Measurements from ENCODE around the gene BARX1. TPM values are rescaled to one million over a fixed set of nuclear protein-coding genes. Genes with fewer than 3 reads are reported as not detected.

Gene BARX1
- total and polyA plus RNA-seq, 7 donors, result 0.23 TPM; not detected in 6

GRCh38 chr9:93994545-93994944 lies 39.4 kb upstream of the BARX1 start:
- Histone ChIP-seq H3K9me3 (peaks cover 0 to 6% (median under 1%) of the 10 kb centered on the region in 4 donors), H3K4me3 (no peak overlapping the region), H3K36me3 (no peaks in the 10 kb centered on the region), H3K27me3 (no peaks in the 10 kb centered on the region), H3K4me1 (no peaks in the 10 kb centered on the region), H3K27ac (no peak overlapping the region)
- intact Hi-C loops (cut with DNase I), result no loop called here
- no peak for TF ChIP-seq EP300 (IDR thresholded peaks at IDR 0.05)
- TF ChIP-seq CTCF (IDR thresholded peaks at IDR 0.05), result no peak
- no peak for TF ChIP-seq POLR2A (IDR thresholded peaks at IDR 0.05)
- no peak for TF ChIP-seq POLR2AphosphoS5 (IDR thresholded peaks at IDR 0.05)
- no peak for DNase-seq
- WGBS, 2 donors, result 63 to 67% methylated on average over 1 of the region's 1 CpG

- WGBS, 2 donors, result 73 to 75% methylated on average over 3 of the region's 3 CpGs
- Histone ChIP-seq H3K27ac (no peak overlapping the region), H3K9me3 (peaks cover 0 to 6% (median under 1%) of the 10 kb centered on the region in 4 donors), H3K4me3 (no peak overlapping the region), H3K4me1 (no peaks in the 10 kb centered on the region), H3K27me3 (no peaks in the 10 kb centered on the region), H3K36me3 (no peaks in the 10 kb centered on the region)
- DNase-seq, result no peak
- intact Hi-C loops (cut with DNase I), result no loop called here
- TF ChIP-seq POLR2A (IDR thresholded peaks at IDR 0.05), result no peak
- no peak for TF ChIP-seq CTCF (IDR thresholded peaks at IDR 0.05)
- TF ChIP-seq POLR2AphosphoS5 (IDR thresholded peaks at IDR 0.05), result no peak
- no peak for TF ChIP-seq EP300 (IDR thresholded peaks at IDR 0.05)
Observed at GRCh38 chr9:93994132-93994531, 39.0 kb upstream of the BARX1 start.

GRCh38 chr9:93992830-93993229 lies 37.7 kb upstream of the BARX1 start:
- Histone ChIP-seq H3K27me3 (no peaks in the 10 kb centered on the region), H3K27ac (no peak overlapping the region), H3K36me3 (no peaks in the 10 kb centered on the region), H3K9me3 (peaks cover 0 to 6% (median under 1%) of the 10 kb centered on the region in 4 donors), H3K4me1 (no peaks in the 10 kb centered on the region), H3K4me3 (no peak overlapping the region)
- intact Hi-C loops (cut with DNase I), result no loop called here
- DNase-seq, result no peak
- no peak for TF ChIP-seq CTCF (IDR thresholded peaks at IDR 0.05)
- 94 to 97% methylated on average over 2 of the region's 2 CpGs for WGBS, 2 donors

GRCh38 chr9:93990448-93990847 lies 35.3 kb upstream of the BARX1 start:
- TF ChIP-seq POLR2A (IDR thresholded peaks at IDR 0.05) (no peak), CTCF (IDR thresholded peaks at IDR 0.05) (no peak), EP300 (IDR thresholded peaks at IDR 0.05) (no peak), POLR2AphosphoS5 (IDR thresholded peaks at IDR 0.05) (no peak)
- intact Hi-C loops (cut with DNase I), result no loop called here
- Histone ChIP-seq H3K9me3 (peaks cover 0 to 7% (median 3%) of the 10 kb centered on the region in 4 donors), H3K4me3 (no peak overlapping the region), H3K4me1 (no peaks in the 10 kb centered on the region), H3K27ac (no peak overlapping the region), H3K36me3 (no peaks in the 10 kb centered on the region), H3K27me3 (no peaks in the 10 kb centered on the region)
- DNase-seq, result no peak

GRCh38 chr9:93988056-93988455 lies 32.9 kb upstream of the BARX1 start:
- peaks cover 0 to 7% (median 3%) of the 10 kb centered on the region in 4 donors for H3K9me3 ChIP-seq
- intact Hi-C loops (cut with DNase I), result no loop called here
- no peak for DNase-seq
- H3K36me3 ChIP-seq, result no peaks in the 10 kb centered on the region
- H3K4me3 ChIP-seq, result no peak overlapping the region
- WGBS, 2 donors, result 61 to 92% methylated on average over 1 of the region's 1 CpG
- H3K27me3 ChIP-seq, result no peaks in the 10 kb centered on the region
- H3K27ac ChIP-seq, result no peak overlapping the region
- TF ChIP-seq POLR2AphosphoS5 (IDR thresholded peaks at IDR 0.05), result no peak
- no peak for TF ChIP-seq POLR2A (IDR thresholded peaks at IDR 0.05)
- no peak for TF ChIP-seq CTCF (IDR thresholded peaks at IDR 0.05)
- TF ChIP-seq EP300 (IDR thresholded peaks at IDR 0.05), result no peak
- no peaks in the 10 kb centered on the region for H3K4me1 ChIP-seq
